IMR-90 (cell line): ENCODE data around the gene MGLL. TPM values are rescaled to one million over a fixed set of nuclear protein-coding genes. Genes with fewer than 3 reads are reported as not detected.

Experiments
- ATAC-seq: fragments of 200-7000 bp; cut with Tn5 transposase; 2 replicates; pipeline ENCODE4 v1.9.1; 2020; ENCODE audit warnings: low read depth, mild to moderate bottlenecking, moderate library complexity
- BruUV-seq: library from RNA; stranded (reverse); fragments of 400-500 nt; replicated peaks from 2 replicates; lab custom pipeline; 2021; lab: Mats Ljungman, UMichigan
- CTCF ChIA-PET: fragments of 300-600 bp; formaldehyde crosslinking; extraction: SDS; loops from one replicate; lab custom pipeline; 2021; ENCODE audit warnings: antibody characterized with exemption; lab: Yijun Ruan, JAX
- POLR2A ChIA-PET: fragments of 300-600 bp; sonication (Branson Sonifier 250); formaldehyde crosslinking; loops from one replicate; lab custom pipeline; 2022; ENCODE audit warnings: antibody characterized with exemption; ENCODE audit not compliant: unreplicated experiment; lab: Charles Lee
- DNase-seq: peaks from one replicate; pipeline ENCODE4 v3.0.0; 2013
- H2AFZ ChIP-seq: replicated peaks from 2 replicates; pipeline ENCODE3; 2013; ENCODE audit warnings: low read length, mild to moderate bottlenecking; ENCODE audit not compliant: poor library complexity
- H2AK5ac ChIP-seq: 2 replicates; pipeline ENCODE4 v1.6.1; 2013; ENCODE audit warnings: low read depth, low read length, inconsistent platforms
- H2AK9ac ChIP-seq: replicated peaks from 2 replicates; pipeline ENCODE3; 2013; ENCODE audit warnings: mild to moderate bottlenecking, low read depth, low read length, moderate library complexity; ENCODE audit not compliant: poor library complexity
- H2BK120ac ChIP-seq: 2 replicates; pipeline ENCODE4 v1.6.1; 2013; ENCODE audit warnings: low read depth, low read length, inconsistent platforms
- H2BK15ac ChIP-seq: 3 replicates; pipeline ENCODE4 v1.6.1; 2013; ENCODE audit warnings: low read depth, low read length, inconsistent platforms
- H2BK20ac ChIP-seq: 2 replicates; pipeline ENCODE4 v1.6.1; 2013; ENCODE audit warnings: low read depth, mild to moderate bottlenecking, inconsistent platforms, low read length, moderate library complexity
- H2BK5ac ChIP-seq: 2 replicates; pipeline ENCODE4 v1.6.1; 2013; ENCODE audit warnings: mild to moderate bottlenecking, low read depth, low read length, inconsistent platforms; ENCODE audit not compliant: poor library complexity, severe bottlenecking
- H3K14ac ChIP-seq: replicated peaks from 2 replicates; pipeline ENCODE4 v1.6.1; 2013; ENCODE audit warnings: low read depth, low read length, inconsistent platforms
- H3K18ac ChIP-seq: 2 replicates; pipeline ENCODE4 v1.6.1; 2013; ENCODE audit warnings: low read depth, low read length, control low read depth
- H3K23ac ChIP-seq: 2 replicates; pipeline ENCODE4 v1.6.1; 2013; ENCODE audit warnings: low read depth, low read length, inconsistent platforms
- H3K27ac ChIP-seq: 2 replicates; pipeline ENCODE4 v1.5.1; 2013; ENCODE audit warnings: mild to moderate bottlenecking, control low read depth, low read length; ENCODE audit not compliant: insufficient read depth
- H3K27me3 ChIP-seq: 2 replicates; pipeline ENCODE4 v1.6.1; 2013; ENCODE audit warnings: low read length; ENCODE audit not compliant: control insufficient read depth, insufficient read depth
- H3K36me3 ChIP-seq: 2 replicates; pipeline ENCODE4 v1.6.1; 2013; ENCODE audit warnings: low read length, mixed read lengths; ENCODE audit not compliant: control insufficient read depth, insufficient read depth
- H3K4ac ChIP-seq: 2 replicates; pipeline ENCODE4 v1.6.1; 2013; ENCODE audit warnings: low read depth, low read length, inconsistent platforms
- H3K4me1 ChIP-seq: 2 replicates; pipeline ENCODE4 v1.6.1; 2013; ENCODE audit warnings: low read length, mixed read lengths; ENCODE audit not compliant: control insufficient read depth, insufficient read depth
- H3K4me2 ChIP-seq: 2 replicates; pipeline ENCODE4 v1.6.1; 2013; ENCODE audit warnings: low read depth, mild to moderate bottlenecking, control low read depth, low read length, moderate library complexity
- H3K4me3 ChIP-seq: 2 replicates; pipeline ENCODE4 v1.5.1; 2013; ENCODE audit warnings: low read depth, mild to moderate bottlenecking, control low read depth, low read length, moderate library complexity; ENCODE audit not compliant: insufficient read depth
- H3K56ac ChIP-seq: 2 replicates; pipeline ENCODE4 v1.6.1; 2013; ENCODE audit warnings: low read length, inconsistent platforms; ENCODE audit not compliant: insufficient read depth; ENCODE audit errors: extremely low read depth
- H3K79me1 ChIP-seq, 2 experiments: 2 replicates each; pipeline ENCODE4 v1.6.1; 2013; ENCODE audit warnings: low read length in 2 of 2, inconsistent platforms in 1 of 2, low read depth in 1 of 2
- H3K9ac ChIP-seq: 2 replicates; pipeline ENCODE4 v1.6.1; 2013; ENCODE audit warnings: low read depth, low read length, control low read depth
- H3K9me1 ChIP-seq: 2 replicates; pipeline ENCODE4 v1.6.1; 2013; ENCODE audit warnings: low read length, inconsistent platforms; ENCODE audit not compliant: insufficient read depth
- H3K9me3 ChIP-seq: 2 replicates; pipeline ENCODE4 v1.6.1; 2013; ENCODE audit warnings: low read length; ENCODE audit not compliant: control insufficient read depth, insufficient read depth
- H4K20me1 ChIP-seq: 2 replicates; pipeline ENCODE4 v1.6.1; 2013; ENCODE audit warnings: low read length, inconsistent platforms; ENCODE audit not compliant: insufficient read depth
- H4K5ac ChIP-seq: 2 replicates; pipeline ENCODE4 v1.6.1; 2013; ENCODE audit warnings: mild to moderate bottlenecking, low read depth, low read length, control low read depth
- H4K8ac ChIP-seq, 2 experiments: 2 replicates each; pipeline ENCODE4 v1.6.1; 2013; ENCODE audit warnings: low read depth in 2 of 2, low read length in 2 of 2, control low read depth in 1 of 2, inconsistent platforms in 1 of 2
- H4K91ac ChIP-seq: 2 replicates; pipeline ENCODE4 v1.6.1; 2013; ENCODE audit warnings: low read depth, low read length, inconsistent platforms; ENCODE audit not compliant: insufficient read depth
- BHLHE40 ChIP-seq: fragments of 150-350 bp; IDR thresholded peaks from 2 replicates; pipeline ENCODE4 v1.6.1; 2016; ENCODE audit warnings: mild to moderate bottlenecking, low read depth, low read length
- CEBPB ChIP-seq: IDR thresholded peaks from 2 replicates; pipeline ENCODE4 v1.6.1; 2012; ENCODE audit warnings: low read depth, low read length, improper control_type of control experiment
- CHD1 ChIP-seq: IDR thresholded peaks from 2 replicates; pipeline ENCODE4 v1.6.1; 2012; ENCODE audit warnings: low read depth, low read length, improper control_type of control experiment
- MXI1 ChIP-seq: IDR thresholded peaks from 2 replicates; pipeline ENCODE4 v1.6.1; 2012; ENCODE audit warnings: low read depth, mild to moderate bottlenecking, low read length, moderate library complexity, borderline replicate concordance
- NFE2L2 ChIP-seq: fragments of 150-350 bp; IDR thresholded peaks from 2 replicates; pipeline ENCODE4 v1.6.1; 2016; ENCODE audit warnings: low read depth, mild to moderate bottlenecking, low read length
- POLR2A ChIP-seq: IDR thresholded peaks from 2 replicates; pipeline ENCODE4 v1.6.1; 2012; ENCODE audit warnings: mild to moderate bottlenecking, low read depth, low read length
- RAD21 ChIP-seq: IDR thresholded peaks from 2 replicates; pipeline ENCODE4 v1.6.1; 2012; ENCODE audit warnings: low read length, improper control_type of control experiment
- RCOR1 ChIP-seq: IDR thresholded peaks from 2 replicates; pipeline ENCODE4 v1.6.1; 2012; ENCODE audit warnings: mild to moderate bottlenecking, low read length, improper control_type of control experiment; ENCODE audit not compliant: insufficient replicate concordance
- SMC3 ChIP-seq: fragments of 150-350 bp; IDR thresholded peaks from 2 replicates; pipeline ENCODE4 v1.6.1; 2016; ENCODE audit warnings: low read depth, mild to moderate bottlenecking, antibody characterized with exemption, low read length, moderate library complexity
- WGBS, 2 experiments: methylation state at CpG; one replicate each; pipeline versions ENCODE4 v1.1.5 to v1.1.7; 2013; ENCODE audit warnings: missing lambda C conversion rate in 2 of 2; ENCODE audit not compliant: insufficient read length in 1 of 2; ENCODE audit errors: extremely low coverage in 2 of 2; 5-methylcytosine and 5-hydroxymethylcytosine counted together
- dilution Hi-C: fragments of 300-500 bp; cut with HindIII; formaldehyde crosslinking; loops from one replicate; pipeline ENCODE4 v1.14.3; 2018; ENCODE audit warnings: low sequenced_read_pairs; ENCODE audit not compliant: unreplicated experiment
- in situ Hi-C: fragments of 300-500 bp; cut with MboI; formaldehyde crosslinking; loops from 3 replicates; pipeline ENCODE4 v1.14.3; 2019; ENCODE audit warnings: low sequenced_read_pairs, inconsistent platforms, mixed read lengths
- intact Hi-C: fragments of 100-400 bp; cut with micrococcal nuclease; formaldehyde crosslinking; loops from 2 replicates; pipeline ENCODE4 v1.10.0; 2022
- polyA plus RNA-seq, 3 experiments: library from polyadenylated mRNA; depleted of rRNA; stranded (reverse); fragments of >200 nt; gene quantifications; 2 replicates each; pipeline ENCODE4 v1.2.3, GENCODE V29; 2012; ENCODE audit warnings: low replicate concordance in 1 of 3
- total RNA-seq: library from RNA; depleted of rRNA; stranded (reverse); fragments of >200 nt; gene quantifications from 2 replicates; pipeline ENCODE4 v1.2.3, GENCODE V29; 2012

The MGLL gene
- total and polyA plus RNA-seq, 2 of the 4 experiments (the other 2 are of a cell fraction): 23.7 to 60.6 TPM

DNA sequence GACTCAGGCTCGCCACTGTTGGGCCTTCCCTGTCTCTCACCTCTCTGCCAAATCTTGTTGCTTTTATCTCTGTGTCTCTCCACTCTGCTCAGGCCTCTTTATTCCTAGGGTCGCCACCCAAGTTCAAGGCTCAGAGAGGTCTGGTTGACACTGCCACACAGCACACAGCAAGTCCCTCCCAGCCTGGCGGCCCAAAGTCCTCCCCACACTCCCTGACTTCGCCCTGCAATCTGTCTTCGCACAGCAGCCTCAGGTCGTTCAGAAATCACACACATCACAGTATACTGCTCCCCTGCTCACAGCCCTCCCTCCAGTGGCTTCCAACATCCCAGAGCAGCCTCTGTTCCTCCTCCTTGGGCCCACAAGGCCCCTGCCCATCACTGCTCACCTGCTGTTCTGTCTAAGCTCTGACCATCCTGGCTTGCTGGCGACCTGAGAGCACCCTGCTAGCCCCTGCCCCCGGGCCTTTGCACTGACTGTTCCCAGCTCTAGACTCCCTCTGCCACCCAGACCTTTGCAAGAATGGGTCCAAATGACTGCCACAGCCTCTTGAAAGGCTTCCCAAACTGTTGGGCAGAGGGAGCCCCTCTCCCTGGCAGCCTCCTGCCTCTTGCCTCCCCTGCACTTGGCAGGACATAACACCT, 48.4 kb downstream of the MGLL start:
- Histone ChIP-seq H4K5ac (peak overlapping the region; percentile 76), H3K4me1 (peaks cover 34% of the 10 kb centered on the region), H3K56ac (no peak overlapping the region), H2AK9ac (peak overlapping the region; percentile 60), H3K23ac (peak overlapping the region; percentile 88), H3K4me2 (no peak overlapping the region), H3K9ac (no peak overlapping the region; the same call in 1 of the 2 replicates), H3K27ac (0 out of 2 replicates have a peak overlapping the region, but pooled peaks have one; percentile 19), H2BK120ac (peak overlapping the region; percentile 89), H3K18ac (peak overlapping the region; percentile 20; the same call in 1 of the 2 replicates), H2AK5ac (peak overlapping the region; percentile 99), H3K36me3 (no peaks in the 10 kb centered on the region; the same call in 1 of the 2 replicates), H4K20me1 (0 out of 2 replicates have a peak, but pooled peaks cover under 1% of the 10 kb centered on the region), H3K79me1 (peaks cover 56 to 94% of the 10 kb centered on the region in 2 experiments), H3K4ac (peak overlapping the region; percentile 99), H2BK20ac (peak overlapping the region; percentile 55), H2AFZ (peak overlapping the region; percentile 8), H3K14ac (peak overlapping the region; percentile 80), H3K9me1 (peaks cover 48% of the 10 kb centered on the region), H2BK5ac (peak overlapping the region; percentile 83), H4K8ac (peak overlapping the region; percentile 92 to 97; a peak in 3 of 4 replicates), H4K91ac (peak overlapping the region; percentile 93), H2BK15ac (peak overlapping the region; percentile 96; the same call in 2 of the 3 replicates), H3K9me3 (peaks cover 4% of the 10 kb centered on the region), H3K4me3 (no peak overlapping the region), H3K27me3 (no peaks in the 10 kb centered on the region)
- intact Hi-C loops (no loop called here), dilution Hi-C loops (no loop called here), in situ Hi-C loops (no loop called here)
- TF ChIP-seq RCOR1: no peak
- no peak for TF ChIP-seq SMC3
- no peak for TF ChIP-seq CHD1
- TF ChIP-seq RAD21: no peak
- no peak for TF ChIP-seq MXI1
- no peak for TF ChIP-seq CEBPB
- TF ChIP-seq POLR2A: no peak
- TF ChIP-seq BHLHE40: no peak
- TF ChIP-seq NFE2L2: no peak
- ChIA-PET CTCF (no interaction called here), POLR2A (no interaction called here)
- WGBS, 2 experiments: 95% methylated on average over 8 of the region's 8 CpGs; no CpG with 5 or more reads in 1 of the 2 experiments
- DNase-seq: no peak
- no TSS peak for BruUV-seq
- no peak for ATAC-seq
